Activated T-helper 9 cell treated with anti-CD3 and anti-CD28 coated beads, Interleukin-2, amount 50 U/mL, for 16 hours (primary cell): ENCODE results near the gene EGFR.

ENCODE experiments used
- DNase-seq: peaks from one replicate; pipeline ENCODE4 v3.0.0-alpha.2; 2020; ENCODE audit warnings: low read depth

The EGFR gene

GRCh38 chr7:55127622-55128081 lies 108.8 kb downstream of the EGFR start:
- DNase-seq: no peak

- no peak for DNase-seq
These were observed 110.0 kb downstream of the EGFR start for GRCh38 chr7:55128693-55129394.

- DNase-seq: no peak
These were observed 111.0 kb downstream of the EGFR start for GRCh38 chr7:55129541-55130394.

GRCh38 chr7:55130395-55131141 lies 111.8 kb downstream of the EGFR start:
- DNase-seq: no peak

- no peak for DNase-seq
These were observed 112.5 kb downstream of the EGFR start for GRCh38 chr7:55131142-55131929.

GRCh38 chr7:55132550-55132889 lies 113.7 kb downstream of the EGFR start:
- DNase-seq: no peak

- no peak for DNase-seq
These were observed 114.2 kb downstream of the EGFR start for GRCh38 chr7:55132890-55133551.

GRCh38 chr7:55133630-55134358 lies 115.0 kb downstream of the EGFR start:
- no peak for DNase-seq

GRCh38 chr7:55134359-55134725 lies 115.5 kb downstream of the EGFR start:
- DNase-seq: no peak

GRCh38 chr7:55134786-55135185 lies 116.0 kb downstream of the EGFR start:
- no peak for DNase-seq

- no peak for DNase-seq
These were observed 116.6 kb downstream of the EGFR start for GRCh38 chr7:55135462-55135861.

GRCh38 chr7:55138663-55139062 lies 119.8 kb downstream of the EGFR start:
- DNase-seq: no peak

GRCh38 chr7:55140221-55140940 lies 121.6 kb downstream of the EGFR start:
- DNase-seq: no peak

GRCh38 chr7:55140941-55141278 lies 122.1 kb downstream of the EGFR start:
- DNase-seq: no peak

- DNase-seq: no peak
These were observed 124.2 kb downstream of the EGFR start for GRCh38 chr7:55142919-55143600.

GRCh38 chr7:55144333-55145317 lies 125.8 kb downstream of the EGFR start:
- no peak for DNase-seq

- DNase-seq: no peak
These were observed 126.8 kb downstream of the EGFR start for GRCh38 chr7:55145606-55146005.

GRCh38 chr7:55147101-55147500 lies 128.3 kb downstream of the EGFR start:
- DNase-seq: no peak
